ENCODE measurements around the gene DBH. TPM values are rescaled to one million over a fixed set of nuclear protein-coding genes. Genes with fewer than 3 reads are reported as not detected.
A peak's percentile ranks its signal among the peaks of the same experiment; 100 is the strongest.

Gene DBH
- total and polyA plus RNA-seq, 2 of the 13 experiments (the other 11 are each of a cell fraction or from before 2014, with no cell fraction given): not detected

GRCh38 chr9:133597316-133597957 is 38.7 kb upstream of the DBH start:
- CTCF ChIA-PET (ENCODE audit: low intra/inter-chr PET ratio, low total read pairs): no interaction called here
- no TSS peak for BruUV-seq (replicated peaks)
- H3K4me1 ChIP-seq (ENCODE audit: insufficient read depth, low read length): no peaks in the 10 kb centered on the region
- intact Hi-C loops (cut with micrococcal nuclease; ENCODE audit: unreplicated experiment): no loop called here
- TF ChIP-seq RELA (CRISPR knock-in tag; IDR thresholded peaks at IDR 0.05) (no peak), CBX5 (CRISPR knock-in tag; IDR thresholded peaks at IDR 0.05; ENCODE audit: borderline replicate concordance) (peak; percentile 59; the same call in 1 of the 2 replicates), ZNF124 (CRISPR knock-in tag; IDR thresholded peaks at IDR 0.05) (no peak), ZNF143 (CRISPR knock-in tag; IDR thresholded peaks at IDR 0.05) (no peak), ZNF317 (CRISPR knock-in tag; IDR thresholded peaks at IDR 0.05) (peak; percentile 100), PRDM10 (CRISPR knock-in tag; IDR thresholded peaks at IDR 0.05; ENCODE audit: low read depth) (no peak), REPIN1 (CRISPR knock-in tag; IDR thresholded peaks at IDR 0.05; ENCODE audit: borderline replicate concordance, low read depth) (no peak)
- H3K27ac ChIP-seq (ENCODE audit: extremely low read length, insufficient read depth, low read length): no peak overlapping the region
- H3K4me3 ChIP-seq (replicated peaks in 1 of 3; ENCODE audit: insufficient read depth in 1 of 3, low read depth in 2 of 3, low read length in 3 of 3): no peak overlapping the region
- no peaks in the 10 kb centered on the region for H3K79me2 ChIP-seq (ENCODE audit: insufficient read depth, low read length)
- POLR2A ChIA-PET: no interaction called here
- FAIRE-seq: no peak
- no peak overlapping the region for H3K9ac ChIP-seq (ENCODE audit: insufficient read depth, low read depth, low read length)
- H2AFZ ChIP-seq (ENCODE audit: low read length): no peak overlapping the region
- no peaks in the 10 kb centered on the region for H3K36me3 ChIP-seq (replicated peaks in 1 of 2; ENCODE audit: control insufficient read depth in 1 of 2, insufficient read depth in 2 of 2, low read length in 2 of 2)
- ATAC-seq: no peak
- 48% methylated on average over 7 of the region's 7 CpGs for WGBS (ENCODE audit: low lambda C conversion rate)
- H4K20me1 ChIP-seq (ENCODE audit: insufficient read depth, low read length): no peaks in the 10 kb centered on the region
- no peak overlapping the region for H3K4me2 ChIP-seq (ENCODE audit: low read depth, low read length)
- peaks cover 21% of the 10 kb centered on the region for H3K9me3 ChIP-seq (ENCODE audit: low read length)
- no peak for DNase-seq (ENCODE audit: low spot score)
- in situ Hi-C loops (cut with HindIII; ENCODE audit: extremely low pct_ligation_motif_present, low pct_unique_long_range_greater_than_20kb): no loop called here
- H3K27me3 ChIP-seq (ENCODE audit: control insufficient read depth in 1 of 2, insufficient read depth in 2 of 2, low read length in 2 of 2): peaks cover 4 to 17% of the 10 kb centered on the region in 2 experiments; a peak in 4 of 5 replicates

Data from HepG2 (cell line).